Liver (tissue), 9 donors: ENCODE measurements around the gene ATG2A. TPM values are rescaled to one million over a fixed set of nuclear protein-coding genes. Genes with fewer than 3 reads are reported as not detected.

Experiments
- DNase-seq: peaks from one replicate; pipeline ENCODE4 v3.0.0-alpha.2; 2017; ENCODE audit warnings: low spot score
- H3K27ac ChIP-seq, 2 donors: one replicate each; pipeline ENCODE4 v1.7.0; 2013; ENCODE audit warnings: inconsistent platforms in 2 of 2, low read length in 2 of 2, control low read depth in 1 of 2, low read depth in 1 of 2, mild to moderate bottlenecking in 1 of 2
- H3K27me3 ChIP-seq, 4 donors: one replicate each; pipeline versions ENCODE4 v1.6.1 to v1.7.0; 2013; ENCODE audit warnings: low read length in 3 of 4, inconsistent platforms in 1 of 4, mild to moderate bottlenecking in 1 of 4, moderate library complexity in 1 of 4; ENCODE audit not compliant: control insufficient read depth in 4 of 4, insufficient read depth in 4 of 4
- H3K36me3 ChIP-seq, 4 donors: one replicate each; pipeline versions ENCODE4 v1.6.1 to v1.7.0; 2013; ENCODE audit warnings: low read length in 3 of 4, mild to moderate bottlenecking in 3 of 4, low read depth in 1 of 4, moderate library complexity in 1 of 4; ENCODE audit not compliant: control insufficient read depth in 4 of 4, insufficient read depth in 3 of 4
- H3K4me1 ChIP-seq, 4 donors: one replicate each; pipeline versions ENCODE4 v1.6.1 to v1.7.0; 2013; ENCODE audit warnings: low read length in 3 of 4, mild to moderate bottlenecking in 3 of 4, moderate library complexity in 1 of 4; ENCODE audit not compliant: control insufficient read depth in 4 of 4, insufficient read depth in 4 of 4
- H3K4me3 ChIP-seq, 3 donors: one replicate each; pipeline versions ENCODE4 v1.6.1 to v1.7.0; 2013; ENCODE audit warnings: low read length in 3 of 3, control low read depth in 1 of 3, low read depth in 1 of 3, mild to moderate bottlenecking in 1 of 3
- H3K9ac ChIP-seq, 2 donors: one replicate each; pipeline ENCODE4 v1.7.0; 2013; ENCODE audit warnings: low read length in 2 of 2, mild to moderate bottlenecking in 2 of 2, moderate library complexity in 2 of 2, control low read depth in 1 of 2, low read depth in 1 of 2
- H3K9me3 ChIP-seq, 4 donors: one replicate each; pipeline versions ENCODE4 v1.6.1 to v1.7.0; 2013; ENCODE audit warnings: low read length in 3 of 4; ENCODE audit not compliant: control insufficient read depth in 4 of 4
- EGR1 ChIP-seq, 2 donors: IDR thresholded peaks; 2 replicates each; pipeline ENCODE4 v1.6.1; 2016 to 2018; ENCODE audit warnings: antibody characterized with exemption in 2 of 2, low read depth in 2 of 2
- FOXA2 ChIP-seq: IDR thresholded peaks from 2 replicates; pipeline ENCODE4 v1.6.1; 2016; ENCODE audit warnings: antibody characterized with exemption
- HNF4A ChIP-seq, 2 donors: conservative IDR thresholded peaks; 2 replicates each; pipeline ENCODE4 v1.6.1; 2016; ENCODE audit warnings: antibody characterized with exemption in 2 of 2, mild to moderate bottlenecking in 2 of 2
- HNF4G ChIP-seq: IDR thresholded peaks from 2 replicates; pipeline ENCODE4 v1.6.1; 2016; ENCODE audit warnings: antibody characterized with exemption
- JUND ChIP-seq, 2 donors: IDR thresholded peaks; 2 replicates each; pipeline ENCODE4 v1.6.1; 2016; ENCODE audit warnings: antibody characterized with exemption in 2 of 2
- MAX ChIP-seq: IDR thresholded peaks from 2 replicates; pipeline ENCODE4 v1.6.1; 2016; ENCODE audit warnings: antibody characterized with exemption
- NR2F2 ChIP-seq: IDR thresholded peaks from 2 replicates; pipeline ENCODE4 v1.6.1; 2016; ENCODE audit warnings: antibody characterized with exemption
- RAD21 ChIP-seq, 2 donors: IDR thresholded peaks; 2 replicates each; pipeline ENCODE4 v1.6.1; 2016; ENCODE audit warnings: antibody characterized with exemption in 2 of 2, mild to moderate bottlenecking in 2 of 2
- RXRA ChIP-seq, 2 donors: IDR thresholded peaks; 2 replicates each; pipeline ENCODE4 v1.6.1; 2017 to 2018; ENCODE audit warnings: antibody characterized with exemption in 2 of 2, mild to moderate bottlenecking in 1 of 2
- WGBS: extraction: QIAGEN DNeasy Blood & Tissue Kit; methylation state at CpG from one replicate; pipeline ENCODE4 v1.1.7; 2013; 5-methylcytosine and 5-hydroxymethylcytosine counted together
- polyA plus RNA-seq, 2 donors: library from polyadenylated mRNA; stranded (reverse) in 1 of 2; unstranded in 1 of 2; fragments of 200-250 nt in 1 of 2; fragments of >200 nt in 1 of 2; fragmentation: Nextera tagmentation in 1 of 2; extraction: Ambion mirVana in 1 of 2; gene quantifications; one replicate each; pipeline versions ENCODE4 v1.2.1 to v1.2.3, GENCODE V29; 2013 to 2015
- total RNA-seq, 2 donors: library from RNA; depleted of rRNA; stranded (reverse); fragments of >200 nt; gene quantifications; one replicate each; pipeline ENCODE4 v1.2.3, GENCODE V29; 2014
- TF ChIP-seq, protein P1 (sequence below): fragments of 150-350 bp; IDR thresholded peaks from 2 replicates; pipeline ENCODE4 v1.5.1; 2017; ENCODE audit warnings: improper control_type of control experiment, low read depth, low read length; ENCODE audit not compliant: missing input control
- donor health status: healthy.
- donor health status: healthy.
- donor health status: healthy.
- donor health status: healthy.
- donor health status: healthy.

ATG2A gene
- total and polyA plus RNA-seq, 4 donors: 15.6 to 34.1 (median 23.0) TPM

- Histone ChIP-seq H3K4me1 (peaks cover 0 to under 1% (median 0%) of the 10 kb centered on the region in 4 donors), H3K9me3 (no peaks in the 10 kb centered on the region), H3K4me3 (no peak overlapping the region), H3K27ac (no peak overlapping the region), H3K27me3 (no peaks in the 10 kb centered on the region), H3K9ac (no peak overlapping the region), H3K36me3 (peaks cover 48 to 88% (median 66%) of the 10 kb centered on the region in 4 donors)
- no peak for DNase-seq
- TF ChIP-seq RAD21 (IDR thresholded peaks at IDR 0.05): no peak
- TF ChIP-seq EGR1 (IDR thresholded peaks at IDR 0.05; ENCODE audit: low read depth in 2 of 2): no peak
- TF ChIP-seq NR2F2: no peak
- WGBS: 92% methylated on average over 39 of the region's 39 CpGs
Observed at GRCh38 chr11:64909653-64910343, 7.2 kb downstream of the ATG2A start.

GRCh38 chr11:64908766-64909165 is 8.2 kb downstream of the ATG2A start:
- no peak for DNase-seq
- peaks cover 45 to 82% (median 62%) of the 10 kb centered on the region in 4 donors for H3K36me3 ChIP-seq
- WGBS: 92% methylated on average over 11 of the region's 11 CpGs

DNA sequence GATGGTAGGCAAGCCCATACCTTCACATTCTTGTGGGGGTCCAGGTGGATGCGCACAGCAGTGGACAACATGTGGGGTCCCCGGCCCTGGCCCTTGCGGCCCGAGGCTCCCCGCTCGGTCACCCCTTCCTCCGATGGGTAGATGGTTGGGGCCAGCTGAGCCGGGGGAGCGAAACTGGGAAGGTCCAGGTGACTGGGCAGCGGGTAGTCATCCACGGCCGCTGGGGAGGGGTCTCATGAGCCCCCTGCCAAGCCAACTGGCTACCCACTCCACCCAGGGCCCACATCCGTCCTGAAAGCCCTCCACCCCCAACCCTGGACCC is 10.7 kb downstream of the ATG2A start:
- Histone ChIP-seq H3K4me1 (no peaks in the 10 kb centered on the region), H3K27ac (no peak overlapping the region), H3K9me3 (no peaks in the 10 kb centered on the region), H3K4me3 (no peak overlapping the region), H3K9ac (no peak overlapping the region), H3K27me3 (no peaks in the 10 kb centered on the region), H3K36me3 (peaks cover 52 to 83% (median 62%) of the 10 kb centered on the region in 4 donors)
- WGBS: 97% methylated on average over 13 of the region's 13 CpGs
- DNase-seq: no peak
- TF ChIP-seq FOXA2: no peak
- TF ChIP-seq, protein P1, sequence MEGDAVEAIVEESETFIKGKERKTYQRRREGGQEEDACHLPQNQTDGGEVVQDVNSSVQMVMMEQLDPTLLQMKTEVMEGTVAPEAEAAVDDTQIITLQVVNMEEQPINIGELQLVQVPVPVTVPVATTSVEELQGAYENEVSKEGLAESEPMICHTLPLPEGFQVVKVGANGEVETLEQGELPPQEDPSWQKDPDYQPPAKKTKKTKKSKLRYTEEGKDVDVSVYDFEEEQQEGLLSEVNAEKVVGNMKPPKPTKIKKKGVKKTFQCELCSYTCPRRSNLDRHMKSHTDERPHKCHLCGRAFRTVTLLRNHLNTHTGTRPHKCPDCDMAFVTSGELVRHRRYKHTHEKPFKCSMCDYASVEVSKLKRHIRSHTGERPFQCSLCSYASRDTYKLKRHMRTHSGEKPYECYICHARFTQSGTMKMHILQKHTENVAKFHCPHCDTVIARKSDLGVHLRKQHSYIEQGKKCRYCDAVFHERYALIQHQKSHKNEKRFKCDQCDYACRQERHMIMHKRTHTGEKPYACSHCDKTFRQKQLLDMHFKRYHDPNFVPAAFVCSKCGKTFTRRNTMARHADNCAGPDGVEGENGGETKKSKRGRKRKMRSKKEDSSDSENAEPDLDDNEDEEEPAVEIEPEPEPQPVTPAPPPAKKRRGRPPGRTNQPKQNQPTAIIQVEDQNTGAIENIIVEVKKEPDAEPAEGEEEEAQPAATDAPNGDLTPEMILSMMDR: no peak

More at GRCh38 chr11:64908766-64909165, 8.2 kb downstream of the ATG2A start:
- TF ChIP-seq RXRA (IDR thresholded peaks at IDR 0.05): no peak
- no peak for TF ChIP-seq HNF4G
- TF ChIP-seq RAD21 (IDR thresholded peaks at IDR 0.05): no peak
- TF ChIP-seq MAX: no peak
- TF ChIP-seq EGR1 (IDR thresholded peaks at IDR 0.05; ENCODE audit: low read depth in 2 of 2): no peak
- no peak for TF ChIP-seq JUND (IDR thresholded peaks at IDR 0.05)
- no peak for TF ChIP-seq HNF4A (conservative IDR thresholded peaks at IDR 0.05)
- no peak overlapping the region for H3K27ac ChIP-seq
- no peaks in the 10 kb centered on the region for H3K4me1 ChIP-seq
- H3K27me3 ChIP-seq: no peaks in the 10 kb centered on the region
- no peak overlapping the region for H3K9ac ChIP-seq
- no peak overlapping the region for H3K4me3 ChIP-seq
- no peaks in the 10 kb centered on the region for H3K9me3 ChIP-seq
